Parathyroid adenoma (tissue), 2 donors: ENCODE measurements around the gene CLPSL2.

Experiments used
- H2AFZ ChIP-seq: fragments of 300-600 bp; sonication (generic); one replicate; pipeline ENCODE4 v1.7.0; 2017; ENCODE audit warnings: antibody characterized with exemption, mild to moderate bottlenecking
- H3K27ac ChIP-seq: fragments of 300-600 bp; sonication (generic); one replicate; pipeline ENCODE4 v1.7.0; 2017
- H3K27me3 ChIP-seq: fragments of 300-600 bp; sonication (generic); one replicate; pipeline ENCODE4 v1.7.0; 2017; ENCODE audit warnings: low read length; ENCODE audit not compliant: control insufficient read depth, insufficient read depth
- H3K36me3 ChIP-seq: fragments of 300-600 bp; sonication (generic); one replicate; pipeline ENCODE4 v1.7.0; 2017; ENCODE audit warnings: low read length; ENCODE audit not compliant: control insufficient read depth, insufficient read depth
- H3K4me1 ChIP-seq: fragments of 300-600 bp; sonication (generic); one replicate; pipeline ENCODE4 v1.7.0; 2017; ENCODE audit warnings: control low read depth
- H3K4me2 ChIP-seq: fragments of 300-600 bp; sonication (generic); one replicate; pipeline ENCODE4 v1.7.0; 2017; ENCODE audit warnings: low read length
- H3K4me3 ChIP-seq: fragments of 300-600 bp; sonication (generic); one replicate; pipeline ENCODE4 v1.7.0; 2017; ENCODE audit warnings: low read depth, low read length
- H3K79me2 ChIP-seq: fragments of 300-600 bp; sonication (generic); one replicate; pipeline ENCODE4 v1.7.0; 2017; ENCODE audit warnings: control low read depth
- H3K9ac ChIP-seq: fragments of 300-600 bp; sonication (generic); one replicate; pipeline ENCODE4 v1.7.0; 2017; ENCODE audit warnings: mild to moderate bottlenecking
- H3K9me3 ChIP-seq: fragments of 300-600 bp; sonication (generic); one replicate; pipeline ENCODE4 v1.7.0; 2017; ENCODE audit warnings: low read length; ENCODE audit not compliant: control insufficient read depth
- TF ChIP-seq, protein P1 (sequence below): fragments of 300-600 bp; sonication (generic); IDR thresholded peaks from one replicate; pipeline ENCODE4 v1.7.0; 2017; ENCODE audit warnings: antibody characterized with exemption, mild to moderate bottlenecking
- donor health status: primary hyperparathyroidism.

The CLPSL2 gene

DNA sequence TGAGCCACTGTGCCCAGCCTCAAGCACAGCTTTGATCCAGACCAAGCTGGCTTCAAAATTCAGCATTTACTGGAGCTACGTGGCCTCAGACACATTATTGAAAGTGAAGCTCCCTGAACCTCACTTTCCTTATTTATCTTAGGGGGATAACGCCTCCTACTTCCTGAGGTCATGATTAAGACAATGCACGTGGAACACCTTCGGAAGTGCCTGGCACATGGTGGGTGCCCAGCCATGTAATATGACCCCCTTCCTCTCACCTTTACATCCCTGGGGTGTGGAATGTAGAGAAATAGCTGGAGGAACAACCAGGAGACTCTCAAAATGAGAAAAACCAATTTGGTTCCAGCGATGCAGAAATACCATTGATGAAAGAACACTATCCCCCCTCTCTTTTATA lies 22.3 kb downstream of the CLPSL2 start:
- no peaks in the 10 kb centered on the region for H3K27me3 ChIP-seq
- H3K9me3 ChIP-seq = no peaks in the 10 kb centered on the region
- TF ChIP-seq, protein P1, sequence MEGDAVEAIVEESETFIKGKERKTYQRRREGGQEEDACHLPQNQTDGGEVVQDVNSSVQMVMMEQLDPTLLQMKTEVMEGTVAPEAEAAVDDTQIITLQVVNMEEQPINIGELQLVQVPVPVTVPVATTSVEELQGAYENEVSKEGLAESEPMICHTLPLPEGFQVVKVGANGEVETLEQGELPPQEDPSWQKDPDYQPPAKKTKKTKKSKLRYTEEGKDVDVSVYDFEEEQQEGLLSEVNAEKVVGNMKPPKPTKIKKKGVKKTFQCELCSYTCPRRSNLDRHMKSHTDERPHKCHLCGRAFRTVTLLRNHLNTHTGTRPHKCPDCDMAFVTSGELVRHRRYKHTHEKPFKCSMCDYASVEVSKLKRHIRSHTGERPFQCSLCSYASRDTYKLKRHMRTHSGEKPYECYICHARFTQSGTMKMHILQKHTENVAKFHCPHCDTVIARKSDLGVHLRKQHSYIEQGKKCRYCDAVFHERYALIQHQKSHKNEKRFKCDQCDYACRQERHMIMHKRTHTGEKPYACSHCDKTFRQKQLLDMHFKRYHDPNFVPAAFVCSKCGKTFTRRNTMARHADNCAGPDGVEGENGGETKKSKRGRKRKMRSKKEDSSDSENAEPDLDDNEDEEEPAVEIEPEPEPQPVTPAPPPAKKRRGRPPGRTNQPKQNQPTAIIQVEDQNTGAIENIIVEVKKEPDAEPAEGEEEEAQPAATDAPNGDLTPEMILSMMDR = no peak
- no peaks in the 10 kb centered on the region for H3K4me1 ChIP-seq
- H3K4me2 ChIP-seq = no peak overlapping the region
- no peak overlapping the region for H2AFZ ChIP-seq
- no peaks in the 10 kb centered on the region for H3K79me2 ChIP-seq
- H3K9ac ChIP-seq = no peak overlapping the region
- H3K4me3 ChIP-seq = no peak overlapping the region
- H3K36me3 ChIP-seq = no peaks in the 10 kb centered on the region
- H3K27ac ChIP-seq = no peak overlapping the region

DNA sequence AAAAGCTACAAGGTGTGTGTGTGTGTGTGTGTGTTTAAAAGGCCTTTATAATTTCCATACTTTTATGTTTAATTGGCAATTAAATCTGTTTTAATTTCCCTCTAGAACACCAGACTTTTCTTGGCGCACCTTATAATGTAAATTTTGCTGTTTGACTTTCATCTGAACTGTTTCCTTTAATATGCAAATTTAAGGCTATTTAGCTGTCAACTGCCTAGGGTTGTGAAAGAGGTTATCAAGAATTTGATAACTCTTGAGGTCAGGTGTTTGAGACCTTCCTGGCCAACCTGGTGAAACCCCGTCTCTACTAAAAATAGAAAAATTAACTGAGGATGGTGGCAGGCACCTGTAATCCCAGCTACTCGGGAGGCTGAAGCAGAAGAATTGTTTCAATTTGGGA lies 24.8 kb downstream of the CLPSL2 start:
- Histone ChIP-seq H3K9ac (no peak overlapping the region), H3K27me3 (no peaks in the 10 kb centered on the region), H3K9me3 (no peaks in the 10 kb centered on the region), H3K4me2 (no peak overlapping the region), H3K4me1 (no peaks in the 10 kb centered on the region), H3K27ac (no peak overlapping the region), H2AFZ (no peak overlapping the region), H3K4me3 (no peak overlapping the region), H3K36me3 (no peaks in the 10 kb centered on the region), H3K79me2 (no peaks in the 10 kb centered on the region)
- TF ChIP-seq, protein P1 = no peak

DNA sequence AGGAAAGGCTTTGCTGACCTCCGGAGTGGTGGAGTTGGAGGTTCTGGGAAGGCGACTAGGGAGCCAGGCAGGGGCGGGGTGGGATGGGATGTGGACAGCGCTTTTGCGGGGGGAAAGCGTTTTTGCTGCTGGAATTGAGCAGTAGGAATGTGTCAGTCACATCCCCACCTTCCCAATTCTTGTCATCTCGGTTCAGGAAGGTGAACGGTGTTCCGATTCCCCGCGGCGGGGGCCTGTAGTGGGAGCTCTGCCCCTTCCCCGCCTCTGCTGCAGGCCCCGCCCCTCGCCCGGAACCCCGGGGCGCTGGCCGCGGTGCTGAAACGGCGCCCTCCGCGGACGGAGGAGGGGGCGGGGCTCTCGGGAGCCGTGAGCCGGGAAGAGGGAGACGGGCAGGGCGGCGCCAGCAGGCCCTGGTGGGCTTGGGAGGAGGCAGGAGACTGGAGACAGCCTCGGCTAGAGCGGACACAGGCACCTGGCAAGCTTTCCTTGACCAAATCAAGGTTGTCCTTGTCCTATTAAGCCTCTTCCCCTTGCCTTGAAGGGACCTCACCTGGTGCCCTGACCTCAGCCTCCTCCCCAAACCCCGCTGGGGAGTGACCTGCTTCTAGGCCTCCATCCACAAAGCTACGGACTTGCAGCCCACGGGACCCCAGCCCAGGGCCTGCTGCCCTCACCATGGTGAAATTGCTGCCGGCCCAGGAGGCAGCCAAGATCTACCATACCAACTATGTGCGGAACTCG lies 28.8 kb downstream of the CLPSL2 start, which contains the start of gene LHFPL5:
Gene LHFPL5 (plus strand): TSS at position 357 of the 741 bp plus-strand sequence. CDS start 319 bp downstream, at position 676.
- Histone ChIP-seq H3K4me2 (no peak within 1 kb of the TSS), H2AFZ (peak within 1 kb of the TSS; percentile 94), H3K4me1 (peaks cover 2% of the 10 kb centered on the region), H3K9me3 (no peaks in the 10 kb centered on the region), H3K27me3 (no peaks in the 10 kb centered on the region), H3K36me3 (no peaks in the 10 kb centered on the region), H3K9ac (no peak within 1 kb of the TSS), H3K27ac (no peak within 1 kb of the TSS), H3K4me3 (no peak within 1 kb of the TSS), H3K79me2 (no peaks in the 10 kb centered on the region)
- TF ChIP-seq, protein P1 = no peak

DNA sequence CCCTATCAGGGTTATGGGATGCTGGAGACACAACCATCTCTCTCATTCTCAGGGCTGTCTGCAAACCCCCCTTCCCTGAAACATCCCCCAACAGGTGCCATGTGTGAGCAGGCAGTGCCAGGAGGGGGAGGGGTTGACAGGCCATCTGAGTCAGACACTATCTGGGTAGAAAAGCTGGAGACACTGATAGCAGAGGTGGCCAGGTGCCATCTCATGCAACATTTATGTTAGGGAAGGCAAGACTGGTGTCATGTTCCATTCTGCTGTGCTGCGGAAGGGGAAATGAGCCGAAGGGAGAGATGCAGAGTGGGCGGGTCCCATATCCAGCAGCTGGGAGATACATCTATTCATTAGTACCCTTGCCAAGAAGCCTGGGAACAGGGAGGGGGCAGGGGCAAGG lies 32.3 kb downstream of the CLPSL2 start:
- Histone ChIP-seq H3K4me1 (peaks cover 2% of the 10 kb centered on the region), H3K79me2 (no peaks in the 10 kb centered on the region), H3K9me3 (no peaks in the 10 kb centered on the region), H3K4me3 (no peak overlapping the region), H3K27ac (no peak overlapping the region), H3K27me3 (no peaks in the 10 kb centered on the region), H2AFZ (no peak overlapping the region), H3K9ac (no peak overlapping the region), H3K4me2 (no peak overlapping the region), H3K36me3 (no peaks in the 10 kb centered on the region)
- TF ChIP-seq, protein P1 = no peak

DNA sequence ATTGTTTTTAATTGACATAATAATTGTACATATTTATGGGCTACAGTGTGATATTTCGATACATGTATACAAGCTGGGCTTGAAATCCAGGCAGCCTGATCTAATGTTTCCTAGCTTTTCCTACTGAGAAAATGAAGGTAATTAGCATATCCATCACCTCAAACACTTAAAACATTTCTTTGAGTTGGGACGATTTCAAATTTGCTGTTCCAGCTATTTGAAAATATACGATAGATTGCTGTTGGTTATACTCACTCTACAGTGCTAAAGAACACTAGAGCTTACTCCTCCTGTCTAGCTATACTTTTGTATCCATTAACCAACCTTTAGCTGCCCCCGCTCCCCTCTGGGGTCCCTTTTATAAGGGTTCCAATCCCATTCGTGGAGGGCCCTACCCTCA lies 33.4 kb downstream of the CLPSL2 start:
- peaks cover 2% of the 10 kb centered on the region for H3K4me1 ChIP-seq
- H3K4me2 ChIP-seq = no peak overlapping the region
- no peak overlapping the region for H2AFZ ChIP-seq
- no peaks in the 10 kb centered on the region for H3K36me3 ChIP-seq
- no peak overlapping the region for H3K27ac ChIP-seq
- H3K9me3 ChIP-seq = no peaks in the 10 kb centered on the region
- TF ChIP-seq, protein P1 = no peak
- no peaks in the 10 kb centered on the region for H3K27me3 ChIP-seq
- no peak overlapping the region for H3K9ac ChIP-seq
- H3K4me3 ChIP-seq = no peak overlapping the region
- H3K79me2 ChIP-seq = no peaks in the 10 kb centered on the region
